ENCODE measurements around the gene TRABD2B. TPM values are rescaled to one million over a fixed set of nuclear protein-coding genes. Genes with fewer than 3 reads are reported as not detected.

Gene TRABD2B
- total and polyA plus RNA-seq, 2 of the 13 experiments (the other 11 are each of a cell fraction or from before 2014, with no cell fraction given), result 0.04 TPM; not detected in 1

GRCh38 chr1:47866601-47867437 lies 130.4 kb downstream of the TRABD2B start (continued):
- TF ChIP-seq ZNF639 (CRISPR knock-in tag; conservative IDR thresholded peaks at IDR 0.05) (0 out of 2 replicates have a peak, but pooled peaks have one; percentile 42), PHF21A (CRISPR knock-in tag; IDR thresholded peaks at IDR 0.05) (peak; percentile 88), RXRB (CRISPR knock-in tag; IDR thresholded peaks at IDR 0.05; ENCODE audit: borderline replicate concordance) (peak; percentile 91), ATF7 (IDR thresholded peaks at IDR 0.05) (no peak), ATF7 (CRISPR knock-in tag; IDR thresholded peaks at IDR 0.05) (peak; percentile 81; the same call in 1 of the 2 replicates), HOXD1 (CRISPR knock-in tag; IDR thresholded peaks at IDR 0.05) (peak; percentile 64; the same call in 1 of the 2 replicates), TMF1 (CRISPR knock-in tag; IDR thresholded peaks at IDR 0.05; ENCODE audit: low read depth) (no peak), NFYC (CRISPR knock-in tag; IDR thresholded peaks at IDR 0.05) (no peak), UBTF (CRISPR knock-in tag; IDR thresholded peaks at IDR 0.05) (peak; percentile 59; the same call in 1 of the 2 replicates), RARA (CRISPR knock-in tag; IDR thresholded peaks at IDR 0.05) (peak; percentile 84), ZC3H4 (CRISPR knock-in tag; IDR thresholded peaks at IDR 0.05; ENCODE audit: borderline replicate concordance) (no peak; the same call in 1 of the 2 replicates), ZNF280D (CRISPR knock-in tag; IDR thresholded peaks at IDR 0.05) (0 out of 2 replicates have a peak, but pooled peaks have one; percentile 30), ZNF510 (CRISPR knock-in tag; IDR thresholded peaks at IDR 0.05; ENCODE audit: low read depth) (no peak), GABPA (IDR thresholded peaks at IDR 0.05; ENCODE audit: low read depth, low read length) (no peak), GABPA (CRISPR knock-in tag; IDR thresholded peaks at IDR 0.05; ENCODE audit: low read depth) (0 out of 2 replicates have a peak, but pooled peaks have one; percentile 56), ZNF251 (CRISPR knock-in tag; IDR thresholded peaks at IDR 0.05) (0 out of 2 replicates have a peak, but pooled peaks have one; percentile 41), PLSCR1 (CRISPR knock-in tag; IDR thresholded peaks at IDR 0.05; ENCODE audit: borderline replicate concordance) (no peak), KDM2A (CRISPR knock-in tag; IDR thresholded peaks at IDR 0.05; ENCODE audit: borderline replicate concordance, low read depth) (0 out of 2 replicates have a peak, but pooled peaks have one; percentile 42), KMT2A (CRISPR knock-in tag; IDR thresholded peaks at IDR 0.05) (no peak), TRAFD1 (CRISPR knock-in tag; IDR thresholded peaks at IDR 0.05; ENCODE audit: borderline replicate concordance) (0 out of 2 replicates have a peak, but pooled peaks have one; percentile 19)
